Measurements from ENCODE around the gene MLH3. TPM values are rescaled to one million over a fixed set of nuclear protein-coding genes. Genes with fewer than 3 reads are reported as not detected.

MLH3 gene
- total RNA-seq, 1 experiment from 2014 or later: 23.0 TPM

- H4K91ac ChIP-seq (ENCODE audit: insufficient read length, low read depth, low read length): no peak overlapping the region
- no peaks in the 10 kb centered on the region for H3K9me3 ChIP-seq (ENCODE audit: control insufficient read depth, low read depth, low read length)
- H3K23me2 ChIP-seq (ENCODE audit: insufficient read length, low read depth, low read length, poor library complexity, severe bottlenecking): peaks cover 2% of the 10 kb centered on the region
- H2BK120ac ChIP-seq (ENCODE audit: low read depth, low read length, poor library complexity, severe bottlenecking): no peak overlapping the region
- H3K27ac ChIP-seq (ENCODE audit: insufficient read length, low read depth, low read length): no peak overlapping the region
- H3T11ph ChIP-seq (ENCODE audit: low read length): no peak overlapping the region
- Mint-ChIP-seq H3K36me3 (ENCODE audit: insufficient read depth in 1 of 3, low read depth in 3 of 3) (peaks cover 15 to 36% (median 34%) of the 10 kb centered on the region in 3 experiments), H3K27ac (no peak overlapping the region), H3K4me1 (peaks cover 11% of the 10 kb centered on the region in 2 experiments; a peak in 3 of 4 replicates), H3K9me3 (peaks cover 9 to 10% of the 10 kb centered on the region in 2 experiments), H3K4me3 (no peak overlapping the region), H3K27me3 (ENCODE audit: low read depth) (no peaks in the 10 kb centered on the region; the same call in 1 of the 2 replicates)
- TF ChIP-seq, protein P1, sequence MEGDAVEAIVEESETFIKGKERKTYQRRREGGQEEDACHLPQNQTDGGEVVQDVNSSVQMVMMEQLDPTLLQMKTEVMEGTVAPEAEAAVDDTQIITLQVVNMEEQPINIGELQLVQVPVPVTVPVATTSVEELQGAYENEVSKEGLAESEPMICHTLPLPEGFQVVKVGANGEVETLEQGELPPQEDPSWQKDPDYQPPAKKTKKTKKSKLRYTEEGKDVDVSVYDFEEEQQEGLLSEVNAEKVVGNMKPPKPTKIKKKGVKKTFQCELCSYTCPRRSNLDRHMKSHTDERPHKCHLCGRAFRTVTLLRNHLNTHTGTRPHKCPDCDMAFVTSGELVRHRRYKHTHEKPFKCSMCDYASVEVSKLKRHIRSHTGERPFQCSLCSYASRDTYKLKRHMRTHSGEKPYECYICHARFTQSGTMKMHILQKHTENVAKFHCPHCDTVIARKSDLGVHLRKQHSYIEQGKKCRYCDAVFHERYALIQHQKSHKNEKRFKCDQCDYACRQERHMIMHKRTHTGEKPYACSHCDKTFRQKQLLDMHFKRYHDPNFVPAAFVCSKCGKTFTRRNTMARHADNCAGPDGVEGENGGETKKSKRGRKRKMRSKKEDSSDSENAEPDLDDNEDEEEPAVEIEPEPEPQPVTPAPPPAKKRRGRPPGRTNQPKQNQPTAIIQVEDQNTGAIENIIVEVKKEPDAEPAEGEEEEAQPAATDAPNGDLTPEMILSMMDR (conservative IDR thresholded peaks at IDR 0.05): no peak
- no peak overlapping the region for H3K56ac ChIP-seq (ENCODE audit: insufficient read length, low read depth, low read length)
- no peak overlapping the region for H3K9ac ChIP-seq (ENCODE audit: extremely low read depth, insufficient read length, low read length)
- H2BK20ac ChIP-seq (ENCODE audit: low read depth, low read length, poor library complexity, severe bottlenecking): no peak overlapping the region
- no peaks in the 10 kb centered on the region for H3K79me1 ChIP-seq (ENCODE audit: insufficient read depth, low read depth, low read length, poor library complexity, severe bottlenecking)
- no peak overlapping the region for H2AK5ac ChIP-seq (ENCODE audit: insufficient read length, low read length)
- H3K23ac ChIP-seq (ENCODE audit: insufficient read length, low read depth, low read length): no peak overlapping the region
- H2BK5ac ChIP-seq (ENCODE audit: insufficient read length, low read length): no peak overlapping the region
- H3K4me2 ChIP-seq (ENCODE audit: insufficient read depth, insufficient read length, low read length): no peak overlapping the region
- H3K14ac ChIP-seq (ENCODE audit: insufficient read depth, low read length): no peak overlapping the region
- no peaks in the 10 kb centered on the region for H3K4me1 ChIP-seq (ENCODE audit: insufficient read depth, low read length)
- H3K79me2 ChIP-seq (ENCODE audit: insufficient read depth, low read length): peaks cover 1% of the 10 kb centered on the region; the same call in 1 of the 2 replicates
- H2AFZ ChIP-seq (ENCODE audit: low read length): no peak overlapping the region
- no peak overlapping the region for H2BK12ac ChIP-seq (ENCODE audit: insufficient read length, low read depth, low read length)
- no peak for DNase-seq
- H2BK15ac ChIP-seq (ENCODE audit: low read depth, low read length): no peak overlapping the region
- H3K27me3 ChIP-seq (ENCODE audit: insufficient read depth, low read length): no peaks in the 10 kb centered on the region
- H4K20me1 ChIP-seq (ENCODE audit: control insufficient read depth, insufficient read depth, insufficient read length): no peaks in the 10 kb centered on the region
- H4K8ac ChIP-seq (replicated peaks; ENCODE audit: insufficient read length, low read depth, low read length): no peak overlapping the region
- no peak overlapping the region for H3K4ac ChIP-seq (ENCODE audit: low read depth, low read length)
- no CpG with 5 or more reads among the region's 2 CpGs for WGBS (ENCODE audit: extremely low coverage, insufficient read length, low lambda C conversion rate)
- no peak overlapping the region for H4K5ac ChIP-seq (ENCODE audit: insufficient read length, low read depth, low read length)
- H3K18ac ChIP-seq (ENCODE audit: insufficient read length, low read depth, low read length): no peak overlapping the region
Measured at GRCh38 chr14:75060420-75060819, 9.2 kb upstream of the MLH3 start.

All from H9 (cell line).